Measurements from ENCODE around the gene ATP6V0D1.

Gene ATP6V0D1

GRCh38 chr16:67444259-67445125 is 36.5 kb downstream of the ATP6V0D1 start:
- no peak for DNase-seq

- no peak for DNase-seq
Measured at GRCh38 chr16:67443265-67443664, 37.7 kb downstream of the ATP6V0D1 start.

GRCh38 chr16:67442581-67443255 is 38.2 kb downstream of the ATP6V0D1 start:
- no peak for DNase-seq

GRCh38 chr16:67441907-67442306 is 39.0 kb downstream of the ATP6V0D1 start:
- DNase-seq, result no peak

GRCh38 chr16:67441271-67441753 is 39.6 kb downstream of the ATP6V0D1 start:
- DNase-seq, result no peak

GRCh38 chr16:67438824-67439393 is 42.0 kb downstream of the ATP6V0D1 start:
- DNase-seq, result no peak

GRCh38 chr16:67438098-67438791 is 42.7 kb downstream of the ATP6V0D1 start:
- no peak for DNase-seq

- no peak for DNase-seq
Measured at GRCh38 chr16:67437513-67437912, 43.4 kb downstream of the ATP6V0D1 start.

GRCh38 chr16:67436640-67437193 is 44.2 kb downstream of the ATP6V0D1 start:
- DNase-seq, result no peak

GRCh38 chr16:67435758-67436164 is 45.2 kb downstream of the ATP6V0D1 start:
- no peak for DNase-seq

GRCh38 chr16:67433131-67433719 is 47.7 kb downstream of the ATP6V0D1 start:
- no peak for DNase-seq

- DNase-seq, result no peak
Measured at GRCh38 chr16:67432506-67432890, 48.5 kb downstream of the ATP6V0D1 start.

- DNase-seq, result no peak
Measured at GRCh38 chr16:67431775-67432505, 49.0 kb downstream of the ATP6V0D1 start.

- peak in 1 of 4 experiments; percentile 12 for DNase-seq
Measured at GRCh38 chr16:67430977-67431774, 49.8 kb downstream of the ATP6V0D1 start, which contains the start of gene HSD11B2. Gene HSD11B2 (plus strand): TSS chr16:67431121. CDS start chr16:67431249, 128 bp downstream.

GRCh38 chr16:67430504-67430976 is 50.4 kb downstream of the ATP6V0D1 start:
- no peak for DNase-seq

GRCh38 chr16:67429799-67430503 is 51.0 kb downstream of the ATP6V0D1 start:
- DNase-seq, result no peak

GRCh38 chr16:67429053-67429798 is 51.7 kb downstream of the ATP6V0D1 start:
- no peak for DNase-seq

- peak in 2 of 4 experiments; percentile 26 to 36 for DNase-seq
Measured at GRCh38 chr16:67428146-67428731, 52.7 kb downstream of the ATP6V0D1 start.

- no peak for DNase-seq
Measured at GRCh38 chr16:67426950-67427349, 54.0 kb downstream of the ATP6V0D1 start.
